Cerebellar nuclear complex (tissue), 1 donor: Measurements from ENCODE around the gene MRPL3.
"Not testable (repeated sequence)": the region's sequence is repeated elsewhere in the genome, so short reads cannot be mapped to it uniquely, and the experiment has no call there.

ENCODE experiments used
- DNase-seq, 2 experiments: peaks; one replicate each; lab custom pipeline; 2025; lab: John Stamatoyannopoulos, UW

MRPL3 gene

DNA sequence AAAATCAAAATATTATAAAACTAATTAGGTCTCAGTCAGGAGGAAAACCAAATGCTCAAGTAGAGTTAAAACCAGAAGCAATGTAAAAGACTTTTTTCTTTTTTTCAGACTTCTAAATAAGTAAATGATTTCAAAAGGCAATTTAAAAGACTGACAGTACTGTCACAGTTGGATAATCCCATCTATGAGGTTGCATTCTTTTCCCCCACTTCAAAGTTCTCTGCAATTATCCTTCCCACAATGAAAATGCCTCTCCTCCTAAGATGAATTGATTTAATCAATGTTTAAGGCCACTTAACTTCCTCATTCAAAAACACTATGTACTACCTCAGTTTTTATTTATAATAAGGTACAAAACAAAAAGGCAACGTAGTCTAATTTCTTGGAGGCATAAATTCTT, 8.1 kb downstream of the MRPL3 start:
- no peak for DNase-seq

DNA sequence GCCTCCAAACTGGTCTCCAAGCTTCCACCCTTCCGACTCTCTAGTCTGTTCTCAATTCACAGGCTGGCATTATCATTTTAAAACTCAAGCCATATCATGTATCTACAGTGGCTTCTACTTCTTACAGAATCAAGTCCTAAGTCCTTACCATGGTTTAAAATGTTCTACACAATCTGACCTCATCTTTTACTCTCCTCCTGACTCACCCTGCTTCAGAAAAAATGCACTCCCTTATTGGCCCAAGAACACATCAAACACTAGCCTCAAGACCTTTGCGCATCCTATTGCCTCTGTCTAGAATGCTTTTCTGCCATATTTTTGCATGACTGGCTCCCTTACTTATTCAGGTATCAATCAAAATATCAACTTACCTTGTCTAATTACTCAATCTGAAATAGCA, 11.0 kb downstream of the MRPL3 start:
- DNase-seq: no peak

GRCh38 chr3:131491084-131491483, 11.7 kb downstream of the MRPL3 start:
- DNase-seq: no peak

GRCh38 chr3:131486545-131486944, 16.2 kb downstream of the MRPL3 start:
- DNase-seq: not testable (repeated sequence)

DNA sequence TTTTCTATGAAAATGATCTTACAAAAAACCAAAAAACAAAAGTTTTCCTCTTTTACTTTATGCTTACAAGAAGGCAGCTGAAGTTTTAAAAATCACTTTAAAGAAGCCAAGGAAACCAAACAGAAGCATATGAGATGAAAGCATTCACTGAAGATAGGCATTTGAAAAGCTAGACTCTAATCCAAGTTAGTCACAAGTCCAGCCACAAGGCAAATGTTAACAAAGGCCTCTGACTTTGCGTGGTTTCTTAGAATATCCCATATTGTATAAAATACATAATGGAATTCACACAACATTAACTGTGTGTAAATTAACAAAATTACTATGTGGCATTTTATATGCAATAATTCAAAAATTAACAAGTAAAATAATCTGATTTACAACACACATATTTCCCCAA, 17.7 kb downstream of the MRPL3 start:
- no peak for DNase-seq

GRCh38 chr3:131484496-131485111, 18.2 kb downstream of the MRPL3 start:
- no peak for DNase-seq

GRCh38 chr3:131480116-131480515, 22.7 kb downstream of the MRPL3 start:
- DNase-seq: no peak

DNA sequence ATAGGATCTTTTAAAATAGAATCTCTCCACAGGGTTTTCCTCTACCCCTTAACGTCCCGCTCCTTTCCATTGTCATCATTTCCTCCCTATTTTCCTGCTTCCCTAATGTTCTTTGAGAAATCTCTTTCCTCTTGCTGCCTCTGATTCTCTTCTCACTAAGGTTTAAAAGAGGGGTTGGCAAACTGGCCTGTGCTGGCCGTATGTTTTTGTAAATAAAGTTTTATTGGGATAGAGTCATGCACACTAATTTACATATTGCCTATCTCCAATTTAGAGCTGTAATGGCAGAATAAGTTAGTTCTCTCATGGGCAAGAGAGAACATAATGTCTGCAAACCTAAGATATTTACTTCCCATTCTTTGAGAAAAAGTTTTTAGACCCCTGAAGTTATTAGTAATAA, 25.0 kb downstream of the MRPL3 start:
- no peak for DNase-seq

GRCh38 chr3:131474115-131474514, 28.7 kb downstream of the MRPL3 start:
- no peak for DNase-seq

GRCh38 chr3:131470377-131470776, 32.4 kb downstream of the MRPL3 start:
- no peak for DNase-seq

DNA sequence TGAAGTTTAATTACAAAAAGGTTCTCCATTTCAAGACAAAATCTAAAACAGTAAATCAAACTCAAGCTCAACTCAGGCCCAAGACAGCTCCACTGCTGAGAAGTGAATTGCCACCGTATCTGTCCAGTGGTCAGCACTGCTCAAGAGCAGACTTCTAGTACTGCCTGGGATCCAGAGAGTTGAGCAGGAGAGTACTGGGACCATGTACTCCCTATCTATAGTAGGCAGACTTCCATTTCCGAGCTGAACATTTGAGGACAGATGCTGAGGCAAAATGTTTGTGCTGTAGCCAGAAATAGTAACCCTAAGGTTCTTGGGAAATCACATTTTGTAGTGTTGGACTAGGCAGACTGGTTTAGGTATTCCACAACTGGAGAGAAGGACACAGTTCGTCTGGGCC, 44.1 kb downstream of the MRPL3 start:
- no peak for DNase-seq

DNA sequence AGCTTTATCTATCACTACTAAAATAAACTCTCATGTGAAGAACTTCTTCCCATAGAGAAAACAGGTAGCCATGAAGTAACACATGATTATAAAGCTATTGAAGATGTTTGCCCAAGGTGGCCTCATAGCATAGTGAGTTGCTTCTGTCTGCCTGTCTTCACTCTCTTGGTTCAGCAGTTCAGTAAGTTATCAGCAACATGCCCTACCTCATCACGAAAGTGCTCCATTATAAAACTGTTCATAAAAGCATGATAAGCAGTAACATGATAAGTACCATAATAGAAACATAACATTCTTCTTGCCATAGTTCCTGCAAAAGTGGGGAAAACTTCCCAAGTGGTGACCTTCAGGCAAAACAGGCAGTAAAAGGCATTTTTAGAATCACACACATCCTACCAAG, 45.6 kb downstream of the MRPL3 start:
- no peak for DNase-seq

DNA sequence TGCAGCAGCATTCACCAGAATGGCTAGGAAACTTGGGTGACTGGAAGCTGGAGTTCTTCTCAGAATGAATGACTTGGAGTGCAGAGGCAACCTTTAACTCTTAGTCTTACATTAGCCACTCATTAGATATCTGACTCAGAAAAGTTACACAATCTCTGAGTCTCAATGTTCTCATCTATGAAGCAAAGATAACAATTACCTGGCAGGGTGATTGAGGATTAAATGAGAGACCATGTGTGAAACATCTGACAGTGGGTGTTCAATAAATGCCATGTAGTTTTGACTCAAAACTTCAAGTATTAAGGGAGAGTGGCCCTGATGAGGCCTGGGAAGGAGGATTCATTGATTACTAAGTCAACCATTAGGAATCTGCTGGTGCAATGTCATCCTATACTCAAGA, 48.3 kb downstream of the MRPL3 start:
- DNase-seq: no peak

DNA sequence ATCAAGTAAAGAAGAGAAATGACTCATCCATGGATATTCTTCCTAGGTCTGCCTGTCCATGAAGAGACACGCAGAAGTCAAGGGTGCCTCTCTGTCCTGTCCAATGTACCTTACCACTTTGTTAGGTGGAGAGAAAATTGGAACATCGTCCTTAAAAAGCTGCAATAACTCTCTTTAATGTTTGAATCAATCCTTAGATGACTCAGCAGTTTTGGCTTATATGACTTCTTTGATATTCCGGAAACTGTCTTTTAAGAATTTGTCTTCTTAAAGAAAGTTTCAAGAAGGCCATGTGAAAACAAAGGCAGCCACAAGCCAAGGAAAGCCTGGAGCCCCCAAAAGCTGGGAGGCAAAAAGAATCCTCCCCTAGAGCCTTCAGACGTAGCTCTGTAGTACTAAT, 49.2 kb downstream of the MRPL3 start:
- no peak for DNase-seq

DNA sequence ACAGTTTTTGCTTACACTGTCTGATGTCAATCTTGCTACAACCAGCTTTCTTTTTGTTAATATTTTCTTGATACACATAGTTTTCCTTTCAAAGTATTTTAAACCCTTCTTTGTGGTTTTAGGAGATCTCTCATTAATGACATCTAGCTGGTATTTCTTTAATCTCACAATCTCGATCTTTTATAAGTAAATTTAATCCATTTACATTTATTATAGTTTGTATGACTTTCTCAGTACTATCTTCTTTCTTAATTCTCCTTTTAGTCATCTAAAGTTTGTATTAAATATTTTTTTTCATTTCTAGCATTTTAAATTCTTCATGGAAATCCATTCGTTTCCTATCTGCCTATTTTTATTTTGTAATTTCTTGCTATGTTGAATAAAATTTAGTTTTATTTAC, 55.4 kb downstream of the MRPL3 start:
- no peak for DNase-seq

GRCh38 chr3:131444180-131444579, 58.6 kb downstream of the MRPL3 start:
- DNase-seq: no peak

DNA sequence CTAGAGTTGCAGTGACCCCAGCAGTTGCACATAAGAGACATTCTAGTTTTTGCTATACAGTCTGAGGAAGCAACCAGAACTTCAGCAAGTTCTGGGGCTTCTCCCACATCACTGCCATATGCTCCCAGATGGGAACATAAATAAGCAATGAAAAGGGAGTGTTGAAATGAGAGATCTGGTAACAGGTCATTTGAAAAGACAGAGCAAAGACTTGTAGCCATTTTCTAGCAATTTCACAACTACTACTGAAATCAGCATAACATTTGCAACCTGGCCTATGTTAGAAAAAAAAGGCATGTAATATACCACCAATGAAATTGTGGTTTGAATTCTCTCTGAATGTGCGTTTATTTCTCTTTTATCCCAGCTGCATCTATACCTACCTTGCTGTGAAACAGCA, 63.7 kb downstream of the MRPL3 start:
- DNase-seq: no peak

- DNase-seq: no peak
Observed at GRCh38 chr3:131435000-131435399, 67.8 kb downstream of the MRPL3 start.

DNA sequence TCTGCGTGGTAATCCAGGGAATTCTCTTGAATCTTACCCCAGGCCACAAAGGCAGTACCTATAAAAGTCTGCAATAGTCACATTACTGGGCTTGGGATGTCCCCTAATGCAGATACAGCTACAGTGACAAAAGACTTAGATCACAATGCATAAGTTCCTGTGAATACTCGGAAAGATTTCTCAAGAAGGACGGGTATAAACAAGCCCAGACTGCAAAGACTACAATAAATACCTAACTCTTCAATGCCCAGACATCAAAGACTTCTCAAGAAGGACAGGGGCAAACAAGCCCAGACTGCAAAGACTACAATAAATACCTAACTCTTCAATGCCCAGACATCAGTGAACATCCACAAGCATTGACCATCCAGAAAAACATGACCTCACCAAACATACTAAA, 70.3 kb downstream of the MRPL3 start:
- DNase-seq: no peak

DNA sequence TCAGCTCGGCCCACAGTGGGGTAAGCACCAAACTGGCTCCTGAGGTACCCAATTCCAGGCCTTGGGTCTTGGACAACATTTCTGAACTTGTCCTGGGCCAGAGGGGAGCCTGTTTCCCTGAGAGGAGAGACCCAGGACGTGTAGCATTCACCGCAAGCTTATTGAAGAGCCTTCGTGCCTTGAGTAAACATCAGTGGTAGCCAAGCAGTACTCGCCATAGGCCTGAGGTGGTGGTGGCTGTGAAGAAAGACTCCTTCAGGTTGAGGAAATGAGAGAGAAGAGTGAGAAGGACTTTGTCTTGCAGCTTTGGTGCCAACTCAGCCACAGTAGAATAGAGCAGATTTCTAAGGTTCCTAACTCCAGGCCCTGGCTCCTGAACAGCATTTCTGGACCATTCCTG, 71.0 kb downstream of the MRPL3 start:
- DNase-seq: no peak

- no peak for DNase-seq
Observed at GRCh38 chr3:131427226-131427625, 75.5 kb downstream of the MRPL3 start.

DNA sequence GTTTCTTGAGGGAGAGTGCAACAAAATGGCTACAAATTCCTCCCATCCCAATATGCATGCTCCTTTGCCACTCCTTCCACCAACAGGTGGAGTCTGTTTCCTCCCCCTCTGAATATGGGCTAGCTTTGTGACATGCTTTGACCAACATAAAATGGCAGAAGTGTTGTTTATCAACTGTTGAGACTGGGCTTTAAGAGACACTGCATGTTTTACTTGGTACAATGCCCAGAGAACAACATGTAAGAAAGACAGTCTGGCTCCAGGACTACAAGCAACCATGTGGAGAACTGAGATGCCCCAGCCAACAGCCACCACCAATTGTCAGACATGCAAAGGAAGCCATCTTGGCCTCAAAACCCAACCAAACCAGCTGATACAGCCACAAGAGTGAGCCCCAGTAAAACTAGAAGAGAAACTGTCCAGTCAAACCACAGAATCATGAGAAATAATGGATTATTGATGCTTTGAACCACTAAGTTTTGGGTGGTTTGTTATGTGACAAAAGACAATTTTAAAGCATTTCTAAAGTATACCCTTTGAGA, 80.7 kb downstream of the MRPL3 start:
- DNase-seq: no peak

DNA sequence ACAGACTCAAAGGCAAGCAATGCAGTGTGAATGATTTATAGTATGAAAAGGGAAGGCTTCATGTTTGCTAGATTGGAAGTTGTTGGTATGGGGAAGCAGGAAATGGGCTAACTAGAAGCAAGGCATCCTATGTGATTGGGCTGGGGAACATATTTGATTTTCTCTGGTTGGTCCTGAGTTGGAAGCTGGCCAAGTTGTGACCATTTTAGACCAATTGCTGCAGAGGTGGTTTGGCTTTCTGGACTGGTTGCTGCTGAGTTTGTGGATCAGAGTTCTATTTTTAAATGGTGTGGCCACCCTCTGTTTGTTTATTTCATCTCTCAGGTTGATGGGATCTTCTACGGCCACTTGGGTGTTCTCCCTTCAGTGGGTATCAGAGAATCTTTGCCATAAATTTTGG, 81.5 kb downstream of the MRPL3 start:
- no peak for DNase-seq

GRCh38 chr3:131417751-131418150, 85.0 kb downstream of the MRPL3 start:
- no peak for DNase-seq
